Measurements from ENCODE around the gene UMAD1. TPM values are rescaled to one million over a fixed set of nuclear protein-coding genes. Genes with fewer than 3 reads are reported as not detected.
A peak's percentile ranks its signal among the peaks of the same experiment; 100 is the strongest.

The UMAD1 gene
- total and polyA plus RNA-seq, 2 of the 13 experiments (the other 11 are each of a cell fraction or from before 2014, with no cell fraction given), result 16.8 to 17.6 TPM

DNA sequence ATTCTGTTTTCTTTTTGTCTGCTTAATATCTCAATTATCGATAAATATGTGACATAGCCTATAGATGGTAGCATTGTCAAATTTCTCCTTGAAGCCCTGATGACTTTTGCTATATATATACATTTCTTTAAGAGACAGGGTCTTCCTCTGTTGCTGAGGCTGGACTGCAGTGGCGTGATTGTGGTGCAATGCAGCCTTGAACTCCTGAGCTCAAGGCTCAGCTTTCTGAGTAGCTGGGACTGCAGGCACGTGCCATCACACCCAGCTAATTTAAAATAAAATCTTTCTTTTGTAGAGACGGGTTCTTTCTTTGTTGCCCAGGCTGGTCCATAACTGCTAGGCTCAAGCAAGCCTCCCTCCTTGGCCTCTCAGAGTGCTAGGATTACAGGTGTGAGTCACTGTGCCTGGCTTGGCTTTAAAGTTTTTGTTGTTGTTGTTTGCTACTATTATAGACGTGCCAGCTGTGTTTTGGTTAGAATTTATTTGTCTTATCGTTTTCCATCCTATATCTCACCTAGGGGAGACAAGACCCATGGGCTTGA is 7.0 kb downstream of the UMAD1 start (continued):
- TF ChIP-seq JUNB (CRISPR knock-in tag; IDR thresholded peaks at IDR 0.05; ENCODE audit: borderline replicate concordance), result no peak
- peak; percentile 44; the same call in 1 of the 2 replicates for TF ChIP-seq CEBPG (CRISPR knock-in tag; IDR thresholded peaks at IDR 0.05)
- TF ChIP-seq RBM39 (IDR thresholded peaks at IDR 0.05; ENCODE audit: low read depth, low read length, poor library complexity, severe bottlenecking), result no peak
- peak; percentile 87 for TF ChIP-seq HNF4A (CRISPR knock-in tag; IDR thresholded peaks at IDR 0.05)
- TF ChIP-seq MTF1 (CRISPR knock-in tag; IDR thresholded peaks at IDR 0.05), result no peak
- TF ChIP-seq KMT2A (CRISPR knock-in tag; IDR thresholded peaks at IDR 0.05), result no peak
- no peak for TF ChIP-seq ZNF160 (CRISPR knock-in tag; IDR thresholded peaks at IDR 0.05)
- TF ChIP-seq YEATS4 (CRISPR knock-in tag; IDR thresholded peaks at IDR 0.05; ENCODE audit: borderline replicate concordance), result no peak
- TF ChIP-seq, protein P1, sequence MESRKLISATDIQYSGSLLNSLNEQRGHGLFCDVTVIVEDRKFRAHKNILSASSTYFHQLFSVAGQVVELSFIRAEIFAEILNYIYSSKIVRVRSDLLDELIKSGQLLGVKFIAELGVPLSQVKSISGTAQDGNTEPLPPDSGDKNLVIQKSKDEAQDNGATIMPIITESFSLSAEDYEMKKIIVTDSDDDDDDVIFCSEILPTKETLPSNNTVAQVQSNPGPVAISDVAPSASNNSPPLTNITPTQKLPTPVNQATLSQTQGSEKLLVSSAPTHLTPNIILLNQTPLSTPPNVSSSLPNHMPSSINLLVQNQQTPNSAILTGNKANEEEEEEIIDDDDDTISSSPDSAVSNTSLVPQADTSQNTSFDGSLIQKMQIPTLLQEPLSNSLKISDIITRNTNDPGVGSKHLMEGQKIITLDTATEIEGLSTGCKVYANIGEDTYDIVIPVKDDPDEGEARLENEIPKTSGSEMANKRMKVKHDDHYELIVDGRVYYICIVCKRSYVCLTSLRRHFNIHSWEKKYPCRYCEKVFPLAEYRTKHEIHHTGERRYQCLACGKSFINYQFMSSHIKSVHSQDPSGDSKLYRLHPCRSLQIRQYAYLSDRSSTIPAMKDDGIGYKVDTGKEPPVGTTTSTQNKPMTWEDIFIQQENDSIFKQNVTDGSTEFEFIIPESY (CRISPR knock-in tag; IDR thresholded peaks at IDR 0.05), result 0 out of 2 replicates have a peak, but pooled peaks have one; percentile 17
- TF ChIP-seq ZNF572 (CRISPR knock-in tag; IDR thresholded peaks at IDR 0.05), result no peak
- TF ChIP-seq, protein P2, sequence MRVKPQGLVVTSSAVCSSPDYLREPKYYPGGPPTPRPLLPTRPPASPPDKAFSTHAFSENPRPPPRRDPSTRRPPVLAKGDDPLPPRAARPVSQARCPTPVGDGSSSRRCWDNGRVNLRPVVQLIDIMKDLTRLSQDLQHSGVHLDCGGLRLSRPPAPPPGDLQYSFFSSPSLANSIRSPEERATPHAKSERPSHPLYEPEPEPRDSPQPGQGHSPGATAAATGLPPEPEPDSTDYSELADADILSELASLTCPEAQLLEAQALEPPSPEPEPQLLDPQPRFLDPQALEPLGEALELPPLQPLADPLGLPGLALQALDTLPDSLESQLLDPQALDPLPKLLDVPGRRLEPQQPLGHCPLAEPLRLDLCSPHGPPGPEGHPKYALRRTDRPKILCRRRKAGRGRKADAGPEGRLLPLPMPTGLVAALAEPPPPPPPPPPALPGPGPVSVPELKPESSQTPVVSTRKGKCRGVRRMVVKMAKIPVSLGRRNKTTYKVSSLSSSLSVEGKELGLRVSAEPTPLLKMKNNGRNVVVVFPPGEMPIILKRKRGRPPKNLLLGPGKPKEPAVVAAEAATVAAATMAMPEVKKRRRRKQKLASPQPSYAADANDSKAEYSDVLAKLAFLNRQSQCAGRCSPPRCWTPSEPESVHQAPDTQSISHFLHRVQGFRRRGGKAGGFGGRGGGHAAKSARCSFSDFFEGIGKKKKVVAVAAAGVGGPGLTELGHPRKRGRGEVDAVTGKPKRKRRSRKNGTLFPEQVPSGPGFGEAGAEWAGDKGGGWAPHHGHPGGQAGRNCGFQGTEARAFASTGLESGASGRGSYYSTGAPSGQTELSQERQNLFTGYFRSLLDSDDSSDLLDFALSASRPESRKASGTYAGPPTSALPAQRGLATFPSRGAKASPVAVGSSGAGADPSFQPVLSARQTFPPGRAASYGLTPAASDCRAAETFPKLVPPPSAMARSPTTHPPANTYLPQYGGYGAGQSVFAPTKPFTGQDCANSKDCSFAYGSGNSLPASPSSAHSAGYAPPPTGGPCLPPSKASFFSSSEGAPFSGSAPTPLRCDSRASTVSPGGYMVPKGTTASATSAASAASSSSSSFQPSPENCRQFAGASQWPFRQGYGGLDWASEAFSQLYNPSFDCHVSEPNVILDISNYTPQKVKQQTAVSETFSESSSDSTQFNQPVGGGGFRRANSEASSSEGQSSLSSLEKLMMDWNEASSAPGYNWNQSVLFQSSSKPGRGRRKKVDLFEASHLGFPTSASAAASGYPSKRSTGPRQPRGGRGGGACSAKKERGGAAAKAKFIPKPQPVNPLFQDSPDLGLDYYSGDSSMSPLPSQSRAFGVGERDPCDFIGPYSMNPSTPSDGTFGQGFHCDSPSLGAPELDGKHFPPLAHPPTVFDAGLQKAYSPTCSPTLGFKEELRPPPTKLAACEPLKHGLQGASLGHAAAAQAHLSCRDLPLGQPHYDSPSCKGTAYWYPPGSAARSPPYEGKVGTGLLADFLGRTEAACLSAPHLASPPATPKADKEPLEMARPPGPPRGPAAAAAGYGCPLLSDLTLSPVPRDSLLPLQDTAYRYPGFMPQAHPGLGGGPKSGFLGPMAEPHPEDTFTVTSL (CRISPR knock-in tag; IDR thresholded peaks at IDR 0.05; ENCODE audit: borderline replicate concordance), result no peak
- TF ChIP-seq PLRG1 (conservative IDR thresholded peaks at IDR 0.05), result no peak
- TF ChIP-seq ZNF747 (CRISPR knock-in tag; IDR thresholded peaks at IDR 0.05; ENCODE audit: borderline replicate concordance), result no peak
- TF ChIP-seq ZNF317 (CRISPR knock-in tag; IDR thresholded peaks at IDR 0.05), result no peak
- no peak for TF ChIP-seq CC2D1A (CRISPR knock-in tag; IDR thresholded peaks at IDR 0.05)
- TF ChIP-seq GPN1 (CRISPR knock-in tag; IDR thresholded peaks at IDR 0.05; ENCODE audit: borderline replicate concordance), result no peak
- no peak for TF ChIP-seq ZNF564 (CRISPR knock-in tag; IDR thresholded peaks at IDR 0.05)
- TF ChIP-seq, protein P3, sequence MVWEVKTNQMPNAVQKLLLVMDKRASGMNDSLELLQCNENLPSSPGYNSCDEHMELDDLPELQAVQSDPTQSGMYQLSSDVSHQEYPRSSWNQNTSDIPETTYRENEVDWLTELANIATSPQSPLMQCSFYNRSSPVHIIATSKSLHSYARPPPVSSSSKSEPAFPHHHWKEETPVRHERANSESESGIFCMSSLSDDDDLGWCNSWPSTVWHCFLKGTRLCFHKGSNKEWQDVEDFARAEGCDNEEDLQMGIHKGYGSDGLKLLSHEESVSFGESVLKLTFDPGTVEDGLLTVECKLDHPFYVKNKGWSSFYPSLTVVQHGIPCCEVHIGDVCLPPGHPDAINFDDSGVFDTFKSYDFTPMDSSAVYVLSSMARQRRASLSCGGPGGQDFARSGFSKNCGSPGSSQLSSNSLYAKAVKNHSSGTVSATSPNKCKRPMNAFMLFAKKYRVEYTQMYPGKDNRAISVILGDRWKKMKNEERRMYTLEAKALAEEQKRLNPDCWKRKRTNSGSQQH (CRISPR knock-in tag; IDR thresholded peaks at IDR 0.05; ENCODE audit: low read depth), result no peak
- TF ChIP-seq ZNF207 (IDR thresholded peaks at IDR 0.05; ENCODE audit: borderline replicate concordance), result no peak
- TF ChIP-seq, protein P4, sequence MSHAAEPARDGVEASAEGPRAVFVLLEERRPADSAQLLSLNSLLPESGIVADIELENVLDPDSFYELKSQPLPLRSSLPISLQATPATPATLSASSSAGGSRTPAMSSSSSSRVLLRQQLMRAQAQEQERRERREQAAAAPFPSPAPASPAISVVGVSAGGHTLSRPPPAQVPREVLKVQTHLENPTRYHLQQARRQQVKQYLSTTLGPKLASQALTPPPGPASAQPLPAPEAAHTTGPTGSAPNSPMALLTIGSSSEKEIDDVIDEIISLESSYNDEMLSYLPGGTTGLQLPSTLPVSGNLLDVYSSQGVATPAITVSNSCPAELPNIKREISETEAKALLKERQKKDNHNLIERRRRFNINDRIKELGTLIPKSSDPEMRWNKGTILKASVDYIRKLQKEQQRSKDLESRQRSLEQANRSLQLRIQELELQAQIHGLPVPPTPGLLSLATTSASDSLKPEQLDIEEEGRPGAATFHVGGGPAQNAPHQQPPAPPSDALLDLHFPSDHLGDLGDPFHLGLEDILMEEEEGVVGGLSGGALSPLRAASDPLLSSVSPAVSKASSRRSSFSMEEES (CRISPR knock-in tag; IDR thresholded peaks at IDR 0.05), result 0 out of 2 replicates have a peak, but pooled peaks have one; percentile 16
- peak; percentile 88 for TF ChIP-seq BHLHE40 (IDR thresholded peaks at IDR 0.05; ENCODE audit: low read length)
- 0 out of 2 replicates have a peak, but pooled peaks have one; percentile 35 for TF ChIP-seq SIX4 (CRISPR knock-in tag; IDR thresholded peaks at IDR 0.05)
